Stimulated activated CD4-positive, alpha-beta T cell treated with anti-CD3 and anti-CD28 coated beads, Interleukin-4, amount 100 ng/mL, for 1 hour (primary cell): ENCODE results near the gene METTL15.
"Not testable (repeated sequence)": the region's sequence is repeated elsewhere in the genome, so short reads cannot be mapped to it uniquely, and the experiment has no call there.

ENCODE experiments used
- DNase-seq: peaks from one replicate; pipeline ENCODE4 v3.0.0-alpha.2; 2020

METTL15 gene

DNA sequence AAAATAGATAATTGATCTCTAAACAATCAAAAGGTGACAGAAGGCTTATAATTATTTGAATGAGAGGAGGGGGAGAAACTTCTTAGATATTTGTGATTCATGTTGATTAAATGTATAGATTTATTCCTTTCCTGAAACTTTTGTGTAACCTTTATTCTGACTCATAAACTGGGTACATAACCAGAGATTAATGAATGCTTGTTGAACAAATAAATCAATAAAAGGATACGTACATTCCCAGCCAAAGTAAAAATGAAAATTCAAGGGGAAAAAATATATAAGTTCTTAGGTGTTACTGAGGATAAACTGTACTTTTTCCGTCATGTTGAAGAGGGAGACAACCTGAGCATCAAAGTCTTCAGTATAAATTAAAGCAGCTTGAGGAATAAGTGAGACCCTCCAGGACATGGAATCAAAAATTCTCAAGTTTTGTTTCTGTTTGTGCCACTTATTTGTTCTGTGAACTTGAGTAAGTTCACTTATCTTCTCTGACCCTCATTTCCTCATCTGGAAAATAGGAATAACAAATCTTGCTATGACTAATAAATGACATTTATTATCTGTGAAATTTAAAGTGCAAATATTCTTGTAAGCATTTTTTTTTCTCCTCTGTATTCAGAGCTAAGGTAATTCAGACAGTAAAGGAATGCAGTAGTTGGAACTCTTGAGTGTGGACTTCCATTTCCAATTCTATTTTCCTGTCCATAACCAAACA lies 195.4 kb downstream of the METTL15 start:
- DNase-seq = no peak

DNA sequence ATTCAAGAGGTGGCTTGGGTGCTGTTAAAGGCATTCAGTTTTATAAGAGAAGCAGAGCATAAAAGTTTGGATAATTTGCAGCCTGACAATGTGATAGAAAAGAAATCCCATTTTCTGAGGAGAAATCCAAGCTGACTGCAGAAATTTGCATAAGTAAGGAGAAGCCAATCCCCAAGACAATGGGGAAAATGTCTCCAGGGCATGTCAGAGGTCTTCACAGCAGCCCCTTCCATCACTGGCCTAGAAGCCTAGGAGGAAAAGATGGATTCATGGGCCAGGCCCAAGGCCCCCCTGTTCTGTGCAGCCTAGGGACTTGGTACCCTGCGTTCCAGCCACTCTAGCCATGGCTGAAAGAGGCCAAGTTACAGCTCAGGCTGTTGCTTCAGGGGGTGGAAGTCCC lies 207.3 kb downstream of the METTL15 start:
- DNase-seq = no peak

DNA sequence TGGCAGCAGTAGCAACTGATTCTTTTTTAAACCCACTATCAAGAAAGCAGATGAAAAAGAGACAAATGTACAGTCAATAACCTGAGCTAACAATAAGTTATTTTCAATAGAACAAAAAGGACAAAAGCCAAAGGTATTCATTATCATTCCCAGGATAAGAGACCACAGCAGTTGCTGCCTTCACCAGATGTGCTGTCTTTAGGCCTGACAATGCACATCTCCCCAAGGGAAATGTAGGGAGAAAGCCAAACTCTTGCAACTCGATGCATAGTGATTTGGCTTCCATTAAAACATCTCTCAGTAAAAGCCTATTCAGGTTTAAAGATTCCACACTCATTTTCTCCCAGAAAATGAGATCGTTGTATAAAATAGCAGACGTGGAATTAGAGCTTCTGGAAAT lies 210.7 kb downstream of the METTL15 start:
- no peak for DNase-seq

DNA sequence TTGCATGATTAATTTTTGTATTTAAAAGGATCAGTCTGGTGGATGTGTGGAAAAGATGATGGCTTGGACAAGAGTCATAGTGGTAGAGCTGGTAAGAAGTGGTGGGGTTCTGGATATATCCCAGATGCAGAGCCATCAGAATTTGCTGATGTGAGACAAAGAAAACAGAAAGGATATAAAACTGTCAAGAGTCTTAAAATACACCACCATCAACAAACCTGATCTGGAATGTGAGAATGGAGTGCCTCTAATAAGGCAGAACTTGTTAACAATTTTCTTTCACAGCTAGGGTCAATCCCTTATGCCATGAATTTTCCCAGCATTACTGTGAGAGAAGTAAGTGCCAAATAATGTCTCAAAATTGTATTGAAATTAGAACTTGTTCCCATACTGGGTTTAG lies 215.4 kb downstream of the METTL15 start:
- DNase-seq = no peak

DNA sequence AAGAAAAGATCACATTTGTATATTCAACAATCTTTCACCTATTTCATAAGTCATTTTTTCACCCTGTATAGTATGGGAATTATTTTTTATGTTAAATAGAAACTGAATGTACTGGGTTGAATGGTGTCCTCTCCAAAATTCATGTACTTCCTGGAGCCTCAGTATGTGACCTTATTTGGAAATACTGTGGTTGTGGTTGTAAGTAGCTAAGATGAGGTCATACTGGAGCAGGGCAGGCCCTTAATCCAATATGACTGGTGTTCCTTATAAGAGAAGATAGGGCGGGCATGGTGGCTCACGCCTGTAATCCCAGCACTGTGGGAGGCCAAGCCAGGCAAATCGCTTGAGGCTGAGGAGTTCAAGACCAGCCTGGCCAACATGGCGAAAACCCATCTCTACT lies 224.2 kb downstream of the METTL15 start:
- DNase-seq = not testable (repeated sequence)

DNA sequence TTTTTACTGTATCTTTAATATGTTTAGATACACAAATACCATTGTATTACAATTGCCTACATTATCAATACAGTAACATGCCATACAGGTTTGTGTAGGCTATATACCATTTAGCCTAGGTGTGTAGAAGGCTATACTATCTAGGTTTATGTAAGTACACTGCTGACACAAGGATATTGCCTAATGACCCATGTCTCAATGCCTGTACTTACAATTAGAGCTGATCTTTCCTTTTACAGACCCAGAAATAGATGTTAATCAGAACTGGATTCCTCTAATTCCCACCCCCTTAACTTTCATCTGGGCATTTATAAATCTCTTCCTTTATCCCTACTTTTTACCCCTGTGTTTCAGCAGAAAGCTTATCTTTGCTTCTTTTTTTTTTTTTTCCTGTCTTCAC lies 229.5 kb downstream of the METTL15 start:
- no peak for DNase-seq

DNA sequence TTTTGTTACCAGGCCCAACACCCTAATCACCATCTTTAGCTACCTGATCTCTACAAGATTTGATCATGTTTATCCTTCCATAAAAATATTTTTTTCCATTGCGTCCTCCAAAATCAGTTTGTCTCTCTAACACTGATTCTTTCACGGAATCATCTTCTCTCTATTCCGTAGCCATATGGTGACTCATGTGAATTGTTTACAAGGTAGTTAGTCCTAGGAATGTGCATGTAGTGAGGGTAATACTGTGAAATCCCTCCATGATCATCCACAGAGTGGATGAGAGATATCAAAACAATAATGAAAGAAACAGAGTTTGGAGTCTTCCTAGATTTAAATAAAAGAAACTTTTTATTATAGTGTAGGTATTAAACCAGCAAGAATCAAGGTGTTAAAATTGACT lies 230.2 kb downstream of the METTL15 start:
- DNase-seq = no peak

DNA sequence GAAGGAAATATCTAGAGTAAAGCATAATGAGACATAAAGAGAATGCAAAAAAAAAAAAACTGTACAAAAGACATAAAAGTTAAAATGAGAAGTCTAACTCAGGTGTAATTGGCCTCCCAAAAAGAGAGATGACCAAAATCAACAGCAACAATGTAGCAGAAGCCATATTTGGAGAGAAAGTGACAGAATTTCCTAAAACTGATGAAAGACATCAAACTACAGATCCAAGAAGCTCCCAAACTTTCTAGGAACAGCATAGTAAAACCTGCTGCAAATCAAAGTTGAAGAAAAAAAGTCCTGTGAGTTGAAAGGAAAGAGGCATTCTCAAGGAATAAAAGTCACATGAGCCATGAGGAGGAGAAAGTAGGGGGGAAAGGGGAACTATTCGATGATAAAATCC lies 231.3 kb downstream of the METTL15 start:
- DNase-seq = no peak

DNA sequence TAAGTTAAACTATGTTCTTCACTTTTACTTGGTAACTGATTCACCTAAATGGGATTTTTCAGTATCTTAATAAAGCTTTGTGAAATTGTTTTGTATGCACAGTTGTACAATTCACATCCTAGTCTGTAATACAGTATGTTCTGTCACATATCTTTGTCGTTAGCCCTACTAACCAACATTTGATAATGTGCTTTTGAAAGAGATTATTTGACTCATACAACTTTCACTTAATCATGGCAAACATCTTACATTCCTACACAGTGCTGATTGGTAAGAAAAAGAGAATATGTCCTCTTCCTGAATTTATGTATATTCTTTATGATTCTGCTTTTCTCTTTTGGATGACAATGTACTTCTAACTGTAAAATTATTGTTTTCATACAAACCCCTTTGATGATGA lies 234.5 kb downstream of the METTL15 start:
- DNase-seq = no peak

DNA sequence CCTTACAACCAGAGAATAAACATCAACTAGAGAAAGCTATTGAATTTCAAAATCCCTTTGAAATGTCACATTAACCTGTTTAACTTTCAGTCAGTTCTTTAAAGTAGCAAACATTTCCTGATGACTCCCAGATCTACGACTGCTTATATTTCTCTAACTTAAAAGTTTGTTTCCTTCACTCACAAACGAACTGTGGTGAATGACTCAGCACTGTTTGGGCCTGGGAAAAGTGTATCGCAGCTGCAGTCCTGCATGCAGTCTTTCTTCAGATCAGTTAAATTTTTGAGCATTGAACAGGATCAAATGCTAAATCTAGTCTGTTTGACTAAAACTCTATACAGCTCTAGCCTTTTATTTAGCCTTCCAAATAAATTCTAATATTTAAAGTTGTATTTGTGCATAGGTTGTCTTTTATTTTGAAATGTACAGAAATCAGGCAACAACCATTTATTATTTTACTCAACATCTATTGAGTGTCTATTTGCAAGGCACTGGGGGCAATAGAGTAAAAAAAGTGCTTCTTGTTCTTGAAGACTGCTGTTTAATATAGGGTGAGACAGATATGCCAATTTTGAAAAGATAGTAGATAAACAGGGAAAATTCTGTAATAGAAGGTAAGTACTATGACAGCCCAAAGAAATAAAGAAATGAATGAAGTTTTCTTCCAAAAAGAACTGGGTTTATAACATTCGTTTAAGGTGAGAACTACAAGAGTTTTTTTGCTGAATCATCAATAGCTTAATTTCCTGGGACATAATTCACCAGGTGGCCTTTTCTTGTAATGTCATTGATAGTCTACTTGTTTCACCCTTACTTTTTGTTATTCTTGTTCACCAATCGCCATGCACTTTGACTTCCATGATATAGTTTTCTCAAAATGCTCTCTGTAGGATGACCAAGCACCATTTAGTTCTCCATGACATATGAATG lies 235.4 kb downstream of the METTL15 start:
- no peak for DNase-seq

DNA sequence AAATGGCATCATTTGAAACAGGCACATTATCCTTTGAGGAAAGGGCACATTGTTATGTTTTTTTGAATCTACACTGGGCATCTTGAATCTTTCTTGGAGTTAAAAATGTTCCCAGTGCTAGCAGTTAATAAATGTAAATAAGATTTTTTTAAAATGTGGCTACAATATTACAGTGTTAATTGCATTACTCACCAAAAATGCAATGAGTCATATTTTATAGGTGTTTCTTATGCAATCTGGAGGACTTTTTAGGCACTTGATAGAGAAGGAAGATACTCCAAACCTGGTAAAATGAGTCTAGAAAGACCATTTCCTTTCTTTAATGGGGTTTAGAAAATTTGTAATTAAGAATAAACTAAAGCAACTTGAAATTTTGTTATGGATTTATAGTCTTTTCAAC lies 238.0 kb downstream of the METTL15 start:
- DNase-seq = no peak

DNA sequence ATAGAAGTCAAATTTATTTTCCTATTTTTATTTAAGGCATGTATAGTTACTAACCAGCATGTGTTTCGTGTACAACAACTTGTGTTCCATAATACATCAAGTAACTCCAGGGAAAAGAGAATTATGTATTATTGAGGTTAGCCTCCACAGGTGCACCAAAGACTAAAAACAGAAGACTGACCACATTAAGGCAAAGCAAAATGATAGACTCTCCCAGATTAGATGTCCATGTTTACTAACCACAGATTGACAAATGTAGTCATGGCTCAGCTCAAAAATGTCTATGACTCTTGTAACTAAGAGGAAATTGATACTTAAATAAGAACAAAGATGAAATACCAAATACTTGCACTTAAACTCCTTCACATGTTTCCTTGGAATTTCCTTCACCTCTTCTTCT lies 238.5 kb downstream of the METTL15 start:
- no peak for DNase-seq

DNA sequence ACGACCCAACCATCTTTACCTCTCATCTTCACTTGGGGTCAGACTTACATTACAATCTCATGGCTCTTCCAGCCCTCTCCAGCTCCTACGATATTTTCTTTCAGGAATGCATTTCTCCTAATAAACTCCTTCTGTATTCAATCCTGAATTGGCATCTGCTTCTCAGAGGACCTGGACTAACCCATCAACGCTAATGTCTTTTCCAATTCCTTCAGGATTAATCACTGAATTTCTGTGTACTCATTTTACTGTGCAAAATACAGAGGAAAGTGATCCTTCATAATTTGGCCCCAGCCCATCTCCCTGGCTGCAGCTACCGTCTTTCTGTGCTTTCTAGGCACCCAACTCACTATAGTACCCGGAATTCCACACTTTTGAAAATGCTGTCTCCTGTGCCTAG lies 239.2 kb downstream of the METTL15 start:
- no peak for DNase-seq

DNA sequence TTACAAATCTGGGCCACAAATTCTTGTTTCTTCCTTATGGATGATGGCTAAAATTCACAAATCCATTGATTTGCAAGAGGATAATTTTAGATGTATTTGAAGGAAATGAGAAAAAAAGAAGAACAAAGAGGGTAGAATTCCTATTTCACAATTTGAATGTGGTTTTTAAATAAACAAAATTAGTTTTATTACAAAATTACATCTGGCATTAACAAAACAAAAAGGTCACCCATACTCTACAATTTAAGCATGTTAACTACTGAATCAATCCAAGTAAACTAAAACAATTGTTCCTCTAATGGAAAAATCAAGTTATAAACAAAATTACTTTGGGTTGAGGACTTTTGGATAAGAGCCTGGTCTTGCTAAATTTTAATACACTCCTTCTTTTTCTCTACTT lies 242.0 kb downstream of the METTL15 start:
- DNase-seq = no peak

DNA sequence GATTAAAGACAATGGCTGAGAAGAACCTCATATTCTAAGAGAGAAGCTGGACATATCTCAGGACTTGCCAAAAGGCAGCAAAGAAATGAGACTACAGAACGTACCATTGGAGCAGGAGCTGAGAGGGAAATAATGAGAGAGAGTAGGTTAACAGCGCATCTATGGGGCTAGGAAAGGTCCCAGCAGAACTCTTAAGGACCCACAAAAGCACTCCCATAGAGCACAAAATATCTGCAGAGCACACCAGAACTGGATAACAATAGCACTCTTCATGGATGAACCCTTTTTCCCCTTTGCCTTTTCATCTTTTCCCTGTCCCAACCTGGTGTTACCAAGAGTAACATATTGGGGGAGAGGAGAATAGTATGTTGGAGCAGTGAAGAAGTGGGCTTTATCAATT lies 245.8 kb downstream of the METTL15 start:
- DNase-seq = no peak

DNA sequence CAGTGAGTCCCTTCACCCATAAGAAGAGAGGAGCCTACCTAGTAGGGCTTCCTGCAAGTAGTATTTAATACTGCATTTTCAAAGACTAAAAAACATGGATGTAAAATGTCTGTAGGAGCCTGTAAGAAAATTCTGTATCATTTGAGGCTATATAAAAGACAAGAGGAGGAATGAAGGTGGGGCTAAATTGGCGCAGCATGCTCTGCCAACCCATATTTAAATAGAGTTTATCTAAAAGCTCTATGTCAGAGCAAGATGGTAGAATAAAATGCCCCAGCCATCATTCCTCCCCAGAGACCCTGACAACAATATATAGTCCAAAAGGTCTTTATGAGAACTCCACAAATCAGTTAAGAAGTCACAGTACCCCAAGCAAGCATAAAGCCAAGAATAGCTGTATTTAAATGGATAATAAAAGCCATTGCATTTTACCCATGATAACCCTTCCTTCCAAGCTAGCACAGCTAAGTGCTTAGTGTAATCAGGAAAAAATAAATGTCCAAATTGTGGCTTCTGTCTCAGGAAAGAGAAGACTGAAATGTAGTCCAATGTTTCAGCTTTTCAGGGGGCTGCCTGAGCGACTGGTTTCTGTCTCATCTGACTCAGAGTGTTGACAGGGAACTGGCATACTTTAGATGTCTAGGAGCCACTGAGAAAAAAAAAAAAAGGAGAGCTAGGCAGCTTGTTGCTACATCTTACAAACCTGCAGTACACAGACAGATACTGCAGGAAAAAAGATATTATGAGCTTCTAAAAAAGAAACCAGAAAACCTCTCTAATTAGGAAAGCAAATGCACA lies 258.6 kb downstream of the METTL15 start:
- DNase-seq = no peak

DNA sequence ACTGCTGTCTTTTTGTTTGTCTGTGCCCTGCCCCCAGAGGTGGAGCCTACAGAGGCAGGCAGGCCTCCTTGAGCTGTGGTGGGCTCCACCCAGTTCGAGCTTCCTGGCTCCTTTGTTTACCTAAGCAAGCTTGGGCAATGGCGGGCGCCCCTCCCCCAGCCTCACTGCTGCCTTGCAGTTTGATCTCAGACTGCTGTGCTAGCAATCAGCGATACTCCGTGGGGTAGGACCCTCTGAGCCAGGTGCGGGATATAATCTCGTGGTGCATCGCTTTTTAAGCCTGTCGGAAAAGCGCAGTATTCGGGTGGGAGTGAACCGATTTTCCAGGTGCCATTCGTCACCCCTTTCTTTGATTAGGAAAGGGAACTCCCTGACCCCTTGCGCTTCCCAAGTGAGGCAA lies 269.9 kb downstream of the METTL15 start:
- not testable (repeated sequence) for DNase-seq
